HG02852 (cell line): ENCODE data around the gene INHA.

Experiments
- ATAC-seq: cut with Tn5 transposase; IDR thresholded peaks from one replicate; pipeline ENCODE4 v1.9.1; 2021; ENCODE audit warnings: mild to moderate bottlenecking, moderate library complexity; ENCODE audit not compliant: unreplicated experiment

The INHA gene

DNA sequence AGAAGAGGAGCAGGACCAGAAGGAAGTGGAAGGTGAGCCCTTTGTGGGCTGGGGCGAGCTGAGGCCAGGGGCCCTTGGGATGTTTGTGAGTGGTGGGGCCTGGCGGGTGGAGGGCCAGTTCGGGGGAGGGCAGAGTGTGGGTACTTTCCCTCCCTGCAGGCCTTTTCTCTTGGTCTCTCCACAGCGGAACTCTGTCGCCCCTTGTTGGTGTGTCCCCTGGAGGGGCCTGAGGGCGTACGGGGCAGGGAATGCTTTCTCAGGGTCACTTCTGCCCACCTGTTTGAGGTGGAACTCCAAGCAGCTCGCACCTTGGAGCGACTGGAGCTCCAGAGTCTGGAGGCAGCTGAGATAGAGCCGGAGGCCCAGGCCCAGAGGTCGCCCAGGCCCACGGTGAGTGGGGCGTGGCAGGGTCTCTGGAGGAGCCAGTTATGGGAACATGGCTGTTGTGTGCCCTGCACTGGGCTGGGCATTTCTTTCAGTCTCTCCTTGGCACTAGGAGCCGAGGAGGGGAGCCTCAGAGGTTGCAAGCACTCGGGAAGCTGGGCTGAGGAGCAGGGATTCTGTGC lies 36.4 kb downstream of the INHA start:
- ATAC-seq, result no peak

DNA sequence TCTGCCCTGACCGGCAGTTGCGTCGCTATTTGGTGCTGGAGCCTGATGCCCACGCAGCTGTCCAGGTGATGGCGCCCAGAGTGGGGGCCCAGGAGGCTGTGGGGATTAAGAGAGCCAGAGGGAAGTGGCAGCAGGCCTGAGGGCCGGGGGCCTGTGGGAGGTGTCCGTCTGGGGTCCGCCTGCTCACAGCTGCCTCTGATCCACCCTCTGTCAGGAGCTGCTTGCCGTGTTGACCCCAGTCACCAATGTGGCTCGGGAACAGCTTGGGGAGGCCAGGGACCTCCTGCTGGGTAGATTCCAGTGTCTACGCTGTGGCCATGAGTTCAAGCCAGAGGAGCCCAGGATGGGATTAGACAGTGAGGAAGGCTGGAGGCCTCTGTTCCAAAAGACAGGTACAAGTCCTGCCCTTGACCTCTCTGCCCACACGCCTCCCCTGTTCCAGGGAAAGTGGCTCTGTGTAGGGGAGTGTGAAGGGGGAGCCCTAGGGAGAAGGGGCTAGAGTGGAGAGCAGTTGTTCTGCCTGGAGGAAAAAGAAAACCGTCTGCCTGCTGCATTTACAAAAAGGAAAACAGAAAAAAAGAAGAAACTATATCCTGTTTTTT lies 37.1 kb downstream of the INHA start:
- no peak for ATAC-seq

DNA sequence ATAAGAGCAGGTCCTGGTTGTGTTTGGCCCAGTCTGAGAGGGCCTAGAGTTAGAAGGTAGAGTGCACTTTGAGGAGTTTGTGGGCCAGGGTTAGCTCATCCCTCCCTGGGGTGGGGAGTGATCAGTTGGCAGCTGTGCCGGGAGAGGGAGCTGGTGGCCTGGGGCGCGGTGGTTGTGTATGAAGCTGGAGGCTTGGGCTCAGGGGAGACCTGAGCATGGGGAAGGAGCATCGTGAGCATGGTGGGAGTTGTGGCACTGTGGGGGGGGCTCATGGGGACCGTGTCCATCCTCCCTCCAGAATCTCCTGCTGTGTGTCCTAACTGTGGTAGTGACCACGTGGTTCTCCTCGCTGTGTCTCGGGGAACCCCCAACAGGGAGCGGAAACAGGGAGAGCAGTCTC lies 39.2 kb downstream of the INHA start:
- ATAC-seq, result no peak

DNA sequence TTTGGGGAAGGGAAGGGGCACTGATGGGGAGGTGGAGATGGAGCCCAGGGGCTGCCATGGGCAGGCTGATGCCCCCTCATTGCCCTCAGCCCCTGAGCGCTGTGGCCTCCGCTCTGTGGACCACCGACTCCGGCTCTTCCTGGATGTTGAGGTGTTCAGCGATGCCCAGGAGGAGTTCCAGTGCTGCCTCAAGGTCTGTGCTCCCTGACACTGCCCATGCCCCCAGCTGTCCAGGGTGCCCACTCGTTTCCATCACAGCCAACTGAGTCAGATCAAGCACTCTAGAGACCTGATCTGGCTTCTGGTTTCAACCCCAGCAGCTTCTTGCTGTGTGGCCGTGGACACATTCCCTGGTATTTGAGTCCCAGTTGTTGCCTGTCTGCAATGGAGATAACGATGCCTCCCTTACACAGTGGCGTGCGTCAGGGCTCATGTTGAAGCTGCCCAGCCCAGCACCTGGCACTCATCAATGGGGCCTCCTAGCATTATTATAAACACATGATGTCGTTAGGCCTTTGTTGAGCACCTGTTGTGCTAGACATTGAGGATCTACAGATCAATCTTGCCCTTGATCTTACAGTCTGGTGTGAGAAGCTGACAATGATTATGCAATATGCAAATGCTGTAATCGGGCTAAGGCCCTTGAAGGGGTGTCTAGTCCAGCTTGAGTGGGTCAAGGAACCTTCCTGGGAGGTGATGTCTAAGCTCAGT lies 39.9 kb downstream of the INHA start:
- no peak for ATAC-seq

DNA sequence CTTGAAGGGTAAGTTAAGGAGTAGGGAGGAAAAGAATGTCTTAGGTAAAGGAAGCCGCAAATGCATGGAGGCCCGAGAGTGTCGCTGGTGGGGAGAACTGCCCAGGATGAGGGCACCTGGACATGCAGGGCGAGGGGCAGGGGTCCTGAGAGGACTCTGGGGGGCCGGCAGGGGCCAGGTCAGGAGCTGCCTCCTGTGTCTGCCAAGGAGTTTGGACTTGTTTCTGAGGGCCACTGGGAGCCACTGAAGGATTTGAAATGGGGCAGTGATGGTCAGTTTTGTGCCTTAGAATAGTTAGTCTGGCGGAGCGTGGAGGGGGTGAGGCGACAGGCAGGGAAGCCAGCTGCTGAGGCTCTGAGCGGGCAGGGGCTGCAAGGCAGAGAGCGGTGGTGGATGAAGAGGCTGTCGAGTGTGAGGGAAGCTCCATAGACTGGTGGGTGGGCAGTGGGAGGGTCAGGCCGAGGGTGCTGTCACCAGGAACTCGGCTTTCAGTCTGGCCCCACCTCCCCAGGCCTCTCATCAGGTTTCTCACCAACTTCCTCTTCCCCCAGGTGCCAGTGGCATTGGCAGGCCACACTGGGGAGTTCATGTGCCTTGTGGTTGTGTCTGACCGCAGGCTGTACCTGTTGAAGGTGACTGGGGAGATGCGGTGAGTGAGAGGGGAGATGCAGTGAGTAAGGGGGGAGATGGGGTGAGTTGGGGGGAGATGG lies 40.6 kb downstream of the INHA start:
- ATAC-seq, result no peak

DNA sequence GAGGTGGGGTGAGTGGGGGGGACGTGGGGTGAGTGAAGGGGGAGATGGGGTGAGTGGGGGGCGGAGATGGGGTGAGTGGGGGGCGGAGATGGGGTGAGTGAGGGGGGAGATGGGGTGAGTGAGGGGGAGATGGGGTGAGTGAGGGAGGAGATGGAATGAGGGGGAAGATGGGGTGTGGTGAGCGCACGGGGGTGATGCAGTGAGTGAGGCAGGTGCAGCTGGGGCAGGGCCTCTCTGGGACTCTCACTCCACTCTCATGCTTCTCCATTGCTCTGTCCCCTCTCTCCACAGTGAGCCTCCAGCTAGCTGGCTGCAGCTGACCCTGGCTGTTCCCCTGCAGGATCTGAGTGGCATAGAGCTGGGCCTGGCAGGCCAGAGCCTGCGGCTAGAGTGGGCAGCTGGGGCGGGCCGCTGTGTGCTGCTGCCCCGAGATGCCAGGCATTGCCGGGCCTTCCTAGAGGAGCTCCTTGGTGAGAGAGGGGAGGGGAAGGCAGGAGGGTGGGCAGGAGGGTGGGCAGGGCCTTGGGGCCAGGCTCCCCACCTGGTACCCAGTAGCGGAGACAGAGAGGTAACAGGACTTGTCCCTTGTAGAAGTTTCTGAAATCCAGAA lies 41.5 kb downstream of the INHA start:
- no peak for ATAC-seq

DNA sequence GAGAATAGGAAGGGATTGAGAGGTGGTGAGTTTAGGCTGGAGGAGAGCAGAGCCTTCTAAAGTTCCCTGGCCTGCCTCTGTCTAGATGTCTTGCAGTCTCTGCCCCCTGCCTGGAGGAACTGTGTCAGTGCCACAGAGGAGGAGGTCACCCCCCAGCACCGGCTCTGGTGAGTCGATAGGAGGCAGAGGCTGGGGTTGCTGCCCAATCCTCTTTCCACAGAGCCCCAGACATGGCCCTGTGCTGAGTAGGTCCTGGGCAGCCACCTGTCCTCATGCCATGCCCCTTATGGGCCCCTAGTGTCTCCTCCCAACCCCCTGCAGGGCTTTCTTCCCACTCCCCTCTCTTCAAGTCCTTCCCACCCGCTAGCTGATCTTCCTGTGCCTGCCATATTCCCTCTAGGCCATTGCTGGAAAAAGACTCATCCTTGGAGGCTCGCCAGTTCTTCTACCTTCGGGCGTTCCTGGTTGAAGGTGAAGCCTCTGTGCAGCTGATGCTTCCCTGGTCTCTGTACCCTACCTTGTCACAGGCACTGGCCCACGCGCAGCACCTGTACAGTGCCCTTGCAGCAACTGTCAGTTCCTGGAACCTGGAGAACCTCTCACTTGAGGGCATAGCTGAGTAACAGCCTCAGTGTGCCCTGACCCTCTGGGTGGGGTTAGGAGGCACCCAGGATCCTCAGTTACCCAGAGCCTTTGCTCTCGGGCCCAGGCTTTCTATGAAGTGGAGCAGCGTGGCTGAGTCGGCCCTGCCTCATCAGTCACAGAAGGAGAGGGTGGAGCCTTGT lies 42.2 kb downstream of the INHA start:
- no peak for ATAC-seq

DNA sequence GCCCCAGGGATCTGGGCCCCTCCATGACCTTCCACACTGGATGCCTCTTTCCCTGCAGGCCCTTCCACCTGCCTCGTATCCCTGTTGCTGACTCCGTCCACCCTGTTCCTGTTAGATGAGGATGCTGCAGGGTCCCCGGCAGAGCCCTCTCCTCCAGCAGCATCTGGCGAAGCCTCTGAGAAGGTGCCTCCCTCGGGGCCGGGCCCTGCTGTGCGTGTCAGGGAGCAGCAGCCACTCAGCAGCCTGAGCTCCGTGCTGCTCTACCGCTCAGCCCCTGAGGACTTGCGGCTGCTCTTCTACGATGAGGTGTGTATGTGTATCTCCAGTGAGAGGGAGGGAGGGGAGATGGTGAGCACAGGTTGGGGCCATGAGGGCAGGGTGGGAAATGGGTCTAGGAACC lies 42.9 kb downstream of the INHA start:
- ATAC-seq, result no peak

DNA sequence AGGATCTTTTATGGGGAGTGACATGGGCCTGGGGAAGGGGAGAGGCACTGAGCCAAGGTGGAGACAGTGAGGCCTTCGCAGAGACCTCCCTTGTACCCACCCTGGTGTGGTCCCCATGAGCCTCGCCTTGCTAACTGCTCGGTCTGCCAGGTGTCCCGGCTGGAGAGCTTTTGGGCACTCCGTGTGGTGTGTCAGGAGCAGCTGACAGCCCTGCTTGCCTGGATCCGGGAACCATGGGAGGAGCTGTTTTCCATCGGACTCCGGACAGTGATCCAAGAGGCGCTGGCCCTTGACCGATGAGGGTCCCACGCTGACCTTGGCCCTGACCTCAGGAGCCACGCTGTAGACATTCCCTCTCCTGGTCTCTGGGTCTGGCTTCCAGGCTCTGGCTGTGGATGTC lies 43.8 kb downstream of the INHA start:
- ATAC-seq, result no peak

DNA sequence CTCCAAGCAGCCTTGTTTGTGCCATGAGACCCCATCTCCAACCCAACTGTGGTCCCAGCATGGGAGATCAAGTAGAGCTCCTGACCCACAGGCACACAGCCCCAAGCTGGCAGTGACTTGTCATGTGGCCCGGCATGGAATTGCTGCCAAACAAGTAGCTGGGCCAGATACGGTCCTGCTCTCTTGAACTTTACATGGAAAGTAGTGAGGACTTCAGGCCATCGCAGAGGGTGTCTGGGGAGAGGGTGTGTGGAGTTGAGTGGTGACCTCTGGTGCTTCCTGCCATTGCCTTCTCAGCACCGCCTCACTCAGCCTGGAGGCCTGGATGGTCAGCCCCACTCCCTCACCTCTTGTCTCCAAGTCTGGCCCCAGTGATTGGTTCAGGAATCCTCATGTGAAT lies 44.4 kb downstream of the INHA start:
- ATAC-seq, result no peak

DNA sequence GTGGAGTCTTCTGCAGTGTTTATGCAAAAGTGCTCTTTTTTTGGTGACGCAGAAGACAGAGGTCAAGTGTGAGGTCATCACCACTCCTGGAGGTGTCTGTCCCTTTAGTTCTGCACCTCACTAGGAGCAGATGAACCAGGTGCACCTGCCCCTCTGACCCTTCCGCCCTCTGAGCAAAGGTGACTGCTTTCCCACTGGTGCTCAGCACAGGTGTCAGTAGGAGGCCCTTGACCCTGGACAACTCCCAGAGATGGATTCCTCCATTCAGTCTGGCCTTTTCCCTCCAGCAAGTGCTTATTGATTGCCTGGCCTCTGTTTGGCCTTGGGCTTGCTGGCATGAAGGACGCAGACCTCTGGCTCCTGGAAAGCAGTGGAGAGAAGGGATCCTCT lies 46.6 kb downstream of the INHA start:
- no peak for ATAC-seq

DNA sequence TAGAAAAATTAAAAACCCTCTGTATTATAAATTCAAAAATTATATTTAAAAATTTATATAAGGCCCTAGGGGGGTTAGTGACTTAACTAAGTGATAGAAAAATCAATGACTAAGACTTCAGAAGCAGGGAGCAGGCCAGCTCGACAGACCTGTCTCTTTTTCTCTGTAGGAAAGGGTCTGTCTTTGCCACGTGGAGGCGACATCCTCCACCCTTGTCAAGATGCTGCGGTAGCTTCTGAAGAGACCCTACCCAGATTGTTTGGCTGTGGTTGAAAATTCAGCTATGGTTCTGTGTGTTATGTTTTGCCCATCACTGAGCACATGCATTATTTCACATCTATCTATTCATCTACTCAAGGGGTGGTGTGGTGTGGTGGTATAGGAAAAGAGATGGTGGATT lies 47.1 kb downstream of the INHA start:
- no peak for ATAC-seq

DNA sequence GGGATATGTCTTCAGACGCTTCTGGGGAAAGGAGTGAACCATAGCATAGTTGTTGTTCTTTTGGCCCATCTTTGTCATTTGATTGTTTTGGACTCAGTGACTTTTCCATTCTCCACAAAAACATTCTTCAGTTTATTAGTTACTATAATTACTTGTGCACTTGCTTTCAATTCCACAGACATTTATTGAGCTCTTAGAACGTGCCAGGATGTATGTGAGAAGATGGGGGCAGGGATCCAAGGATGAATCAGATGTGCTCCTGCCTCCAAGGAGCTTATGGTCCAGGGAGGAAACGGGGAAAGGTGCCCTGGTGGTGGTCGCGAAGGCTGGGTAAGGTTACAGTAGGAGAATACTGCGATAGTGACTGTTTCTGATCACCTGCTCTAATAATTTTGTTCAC lies 48.4 kb downstream of the INHA start:
- ATAC-seq, result no peak

DNA sequence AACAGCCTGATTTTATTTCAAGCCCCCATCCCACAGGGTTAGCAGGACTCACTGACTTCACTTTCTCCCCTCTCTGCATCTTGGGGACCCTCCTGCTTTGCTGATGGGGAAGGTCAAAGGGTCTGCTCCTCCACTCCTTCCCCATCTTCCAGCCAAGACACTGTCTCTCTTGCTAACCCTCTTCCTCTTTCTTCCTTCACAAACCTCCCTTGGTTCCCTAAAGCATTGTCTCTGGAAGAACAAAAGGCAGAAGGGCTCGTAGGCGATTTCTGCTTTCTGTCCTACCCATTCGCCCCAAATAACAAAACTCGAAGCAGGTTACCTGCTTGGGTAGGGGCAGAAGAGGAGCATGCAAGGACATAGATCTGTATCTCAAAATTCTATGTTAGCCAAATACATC lies 49.8 kb downstream of the INHA start:
- ATAC-seq, result no peak

DNA sequence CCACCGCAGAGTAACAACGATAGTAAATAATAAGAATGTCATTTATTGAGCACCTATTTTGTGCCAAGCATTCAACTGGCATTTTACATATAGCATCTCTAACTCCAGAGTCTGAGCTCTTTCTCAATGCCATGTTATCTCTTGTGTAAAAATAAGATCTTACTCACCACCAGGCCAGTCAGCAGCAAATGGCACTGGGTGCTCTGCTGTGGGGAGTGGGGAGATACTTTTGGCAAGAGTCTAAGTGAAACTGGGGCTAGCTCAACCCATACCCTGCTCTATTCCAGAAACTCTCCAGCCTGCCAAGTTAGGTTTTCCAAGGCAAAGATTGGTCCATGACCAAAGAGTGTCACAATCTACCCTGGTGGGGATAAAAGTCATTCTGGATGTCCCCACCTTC lies 50.4 kb downstream of the INHA start:
- ATAC-seq, result no peak

DNA sequence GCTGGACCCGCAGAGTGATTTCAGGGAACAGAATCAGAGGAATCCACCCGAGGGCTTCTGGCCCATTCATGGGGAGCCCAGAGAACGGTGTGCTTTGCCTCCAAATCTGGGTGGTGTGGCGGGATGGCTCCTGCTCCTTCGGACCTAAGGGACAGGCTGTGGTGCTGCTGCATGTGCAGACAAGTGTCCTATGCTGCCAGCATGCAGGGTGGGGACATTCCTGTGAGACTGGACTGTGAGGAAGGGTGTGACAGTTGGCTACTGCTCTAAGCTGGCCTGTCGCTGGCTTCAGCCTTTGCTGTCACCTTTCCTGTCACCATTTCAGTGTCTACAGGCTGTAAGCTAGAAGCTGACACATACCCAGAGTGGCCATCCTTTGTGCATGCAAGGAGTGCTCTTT lies 52.5 kb downstream of the INHA start:
- ATAC-seq, result no peak

DNA sequence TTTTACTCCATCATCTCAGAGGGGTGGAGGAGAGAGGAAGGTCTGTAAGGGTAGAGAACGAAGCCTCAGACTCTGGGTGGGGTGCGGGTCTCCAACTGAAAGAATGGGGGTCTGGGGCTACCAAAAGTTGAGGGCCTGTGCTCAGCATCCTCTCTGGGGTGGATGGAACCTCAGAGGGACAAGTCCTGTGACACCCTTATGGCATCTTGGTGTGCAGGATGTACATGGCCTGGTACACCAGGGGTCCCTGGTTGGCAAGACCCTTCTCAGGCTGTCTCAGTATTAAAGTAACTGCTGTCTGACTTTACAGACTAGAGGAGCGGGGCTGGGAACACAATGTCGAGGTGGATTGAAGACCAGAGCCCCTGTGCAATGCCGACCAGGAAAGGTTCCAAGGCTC lies 53.1 kb downstream of the INHA start:
- no peak for ATAC-seq
